Measurements from ENCODE around the gene ZNF672.

Gene ZNF672

DNA sequence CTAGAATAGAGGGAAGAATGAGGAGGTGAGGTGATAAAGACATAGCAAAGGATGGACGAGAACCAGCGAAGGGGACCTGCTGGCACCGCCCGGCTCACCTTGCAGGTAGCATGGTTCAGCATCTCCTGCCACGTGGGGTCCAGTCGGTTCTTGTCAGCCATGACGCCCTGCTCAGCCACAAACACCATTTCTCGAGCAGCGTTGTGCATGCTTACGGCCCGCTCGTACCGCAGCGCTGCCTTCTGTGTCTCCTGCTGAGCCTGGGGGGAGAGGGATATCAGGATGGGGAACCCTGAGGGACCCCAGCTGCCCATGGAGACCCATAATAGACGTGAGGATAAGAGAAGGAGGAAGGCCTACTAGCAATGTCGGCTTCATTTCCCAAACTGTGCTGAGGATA lies 23.7 kb upstream of the ZNF672 start:
- Histone ChIP-seq H3K27me3 (ENCODE audit: insufficient read depth, low read length) (no peaks in the 10 kb centered on the region), H3K36me3 (ENCODE audit: insufficient read depth, low read length) (peaks cover 64% of the 10 kb centered on the region), H3K9me3 (ENCODE audit: insufficient read depth, low read depth, low read length) (no peaks in the 10 kb centered on the region), H3K4me1 (ENCODE audit: insufficient read depth, low read length) (0 out of 2 replicates have a peak, but pooled peaks cover 11% of the 10 kb centered on the region), H3K9ac (ENCODE audit: low read depth, low read length) (no peak overlapping the region), H3K4me3 (ENCODE audit: low read length) (no peak overlapping the region), H3K27ac (ENCODE audit: low read depth, low read length) (no peak overlapping the region)
- WGBS = 96% methylated on average over 16 of the region's 16 CpGs

DNA sequence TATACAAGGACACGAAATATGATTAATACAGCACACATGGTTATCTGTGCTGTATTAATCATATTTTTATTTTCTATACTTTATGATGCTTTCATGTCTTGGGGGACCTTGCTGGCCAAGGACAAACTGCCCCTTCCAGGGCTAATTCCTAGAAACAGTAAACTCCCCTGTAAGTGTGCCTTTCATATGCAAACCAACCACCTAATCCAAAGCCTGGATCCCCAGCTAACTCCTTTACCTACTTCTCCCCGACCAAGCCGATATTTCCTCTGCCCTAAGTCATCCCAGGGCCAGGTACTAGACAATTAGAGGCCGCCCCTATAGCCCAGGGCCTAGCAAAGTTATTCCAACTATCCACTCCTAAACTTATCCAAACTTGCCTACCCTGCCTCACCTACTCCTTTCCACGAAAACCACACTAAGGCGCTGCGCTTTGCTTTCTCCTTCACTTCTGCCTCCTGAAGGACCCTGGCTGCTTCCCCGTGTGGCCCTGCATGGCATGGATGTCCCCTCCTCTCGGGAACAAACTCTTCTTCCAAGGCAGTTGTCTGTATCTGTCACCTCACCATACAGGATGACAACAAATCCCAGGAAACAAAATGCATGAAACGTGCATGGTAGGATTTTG lies 22.5 kb upstream of the ZNF672 start:
- Histone ChIP-seq H3K36me3 (ENCODE audit: insufficient read depth, low read length) (peaks cover 73% of the 10 kb centered on the region), H3K27me3 (ENCODE audit: insufficient read depth, low read length) (no peaks in the 10 kb centered on the region), H3K9me3 (ENCODE audit: insufficient read depth, low read depth, low read length) (no peaks in the 10 kb centered on the region), H3K9ac (ENCODE audit: low read depth, low read length) (no peak overlapping the region), H3K27ac (ENCODE audit: low read depth, low read length) (no peak overlapping the region), H3K4me3 (ENCODE audit: low read length) (no peak overlapping the region), H3K4me1 (ENCODE audit: insufficient read depth, low read length) (0 out of 2 replicates have a peak, but pooled peaks cover 11% of the 10 kb centered on the region)
- 85% methylated on average over 9 of the region's 10 CpGs for WGBS

DNA sequence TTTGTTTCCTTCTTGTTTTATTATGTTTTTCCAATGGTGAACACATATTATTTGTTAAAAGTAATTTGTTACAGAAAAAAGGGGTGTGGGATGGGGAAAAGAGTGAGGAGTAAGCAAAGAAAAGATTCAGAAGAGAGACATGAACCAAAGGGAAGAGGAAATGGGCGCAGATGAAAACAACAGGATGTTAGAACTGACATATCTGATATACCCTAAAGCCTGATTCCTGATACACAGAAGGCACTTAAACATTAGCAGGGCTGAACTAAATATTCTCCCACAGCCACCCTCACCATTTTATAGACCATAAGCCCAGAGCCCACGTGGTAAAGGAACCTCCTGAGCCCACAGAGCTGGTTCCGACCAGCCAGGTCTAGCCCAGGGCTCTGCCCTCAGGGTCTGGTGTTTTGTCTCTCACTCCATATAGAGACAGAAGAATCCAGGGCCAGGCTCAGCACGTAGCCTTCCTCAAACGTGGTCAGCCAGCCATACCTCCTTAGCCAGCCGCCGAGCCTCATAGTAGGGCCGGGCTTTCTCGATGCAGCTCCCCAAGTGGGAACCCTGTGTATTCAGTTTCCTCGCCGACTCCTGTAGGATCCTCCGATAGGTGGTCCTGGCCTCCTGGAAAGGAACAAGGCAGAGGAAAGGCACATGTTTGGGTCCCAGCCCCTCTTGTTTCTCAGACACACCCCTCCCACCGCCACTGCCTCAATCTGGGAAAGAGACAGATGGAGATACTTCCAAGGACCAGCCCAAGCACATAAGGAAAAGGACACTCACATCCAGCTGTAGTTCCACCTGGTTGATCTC lies 21.8 kb upstream of the ZNF672 start:
- H3K27me3 ChIP-seq (ENCODE audit: insufficient read depth, low read length) = no peaks in the 10 kb centered on the region
- no peak overlapping the region for H3K4me3 ChIP-seq (ENCODE audit: low read length)
- WGBS = 93% methylated on average over 13 of the region's 13 CpGs
- H3K9me3 ChIP-seq (ENCODE audit: insufficient read depth, low read depth, low read length) = no peaks in the 10 kb centered on the region
- no peak overlapping the region for H3K9ac ChIP-seq (ENCODE audit: low read depth, low read length)
- 0 out of 2 replicates have a peak, but pooled peaks cover 11% of the 10 kb centered on the region for H3K4me1 ChIP-seq (ENCODE audit: insufficient read depth, low read length)
- H3K36me3 ChIP-seq (ENCODE audit: insufficient read depth, low read length) = peaks cover 75% of the 10 kb centered on the region
- H3K27ac ChIP-seq (ENCODE audit: low read depth, low read length) = no peak overlapping the region

DNA sequence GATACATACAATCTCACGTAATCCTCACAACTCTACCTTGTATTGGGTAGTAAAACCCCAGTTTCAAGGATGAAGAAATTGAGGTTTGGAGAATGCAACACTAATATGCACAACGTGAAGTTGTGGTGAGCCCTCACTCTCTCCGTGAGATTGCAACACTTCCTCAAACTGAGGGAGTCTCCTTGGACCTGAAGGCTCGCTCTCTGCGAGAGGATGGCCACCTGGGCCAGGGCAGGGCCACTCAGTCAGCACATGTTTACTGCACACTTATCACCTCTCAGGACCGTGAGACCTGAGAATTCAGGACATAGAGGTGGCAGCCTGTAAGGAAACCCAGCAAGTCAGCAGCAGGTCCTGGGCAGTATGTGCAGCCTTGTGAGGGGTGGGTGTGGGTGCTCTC lies 21.0 kb upstream of the ZNF672 start:
- H3K36me3 ChIP-seq (ENCODE audit: insufficient read depth, low read length) = peaks cover 73% of the 10 kb centered on the region

DNA sequence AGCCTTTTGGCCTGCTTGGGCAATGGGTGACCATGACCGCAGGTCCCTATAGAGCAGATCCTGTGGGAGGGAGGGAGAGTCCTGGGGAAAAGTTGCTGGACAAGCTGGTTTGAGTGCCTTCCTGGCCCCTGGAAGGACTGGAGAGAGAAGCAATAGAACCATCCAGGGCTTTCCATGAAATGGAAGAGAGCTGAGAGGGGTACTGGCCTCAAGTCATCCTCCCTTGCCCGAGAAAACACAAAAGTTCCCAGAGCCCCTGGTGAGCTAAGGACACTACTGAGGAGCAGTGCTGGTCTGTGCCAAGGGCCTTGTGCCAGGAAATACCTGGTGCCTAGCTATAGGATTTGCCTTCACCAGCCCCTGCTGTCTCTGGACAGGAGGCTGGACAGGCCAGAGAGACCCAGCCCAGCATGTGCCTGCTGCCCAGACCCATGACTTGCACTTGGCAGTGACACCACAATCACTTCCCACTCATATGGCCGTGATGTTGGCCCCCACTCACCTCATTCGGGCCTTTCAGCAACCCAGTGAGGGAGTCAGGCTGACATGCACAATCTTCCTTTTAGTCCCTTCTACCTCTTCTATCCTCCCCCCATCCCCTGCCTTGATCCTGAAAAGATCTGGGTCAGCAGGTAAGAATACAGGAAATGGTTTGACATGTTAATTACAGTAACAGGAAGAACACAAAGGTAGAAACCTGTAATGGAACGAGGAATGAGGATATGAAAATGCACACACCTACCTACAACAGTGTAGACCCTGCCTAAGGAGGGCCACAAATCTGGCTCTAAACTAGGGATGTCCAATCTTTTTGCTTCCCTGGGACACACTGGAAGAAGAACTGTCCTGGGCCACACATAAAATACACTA lies 19.3 kb upstream of the ZNF672 start:
- Histone ChIP-seq H3K4me3 (ENCODE audit: low read length) (no peak overlapping the region), H3K27me3 (ENCODE audit: insufficient read depth, low read length) (no peaks in the 10 kb centered on the region), H3K9me3 (ENCODE audit: insufficient read depth, low read depth, low read length) (no peaks in the 10 kb centered on the region), H3K4me1 (ENCODE audit: insufficient read depth, low read length) (0 out of 2 replicates have a peak, but pooled peaks cover 11% of the 10 kb centered on the region), H3K9ac (ENCODE audit: low read depth, low read length) (no peak overlapping the region), H3K36me3 (ENCODE audit: insufficient read depth, low read length) (peaks cover 71% of the 10 kb centered on the region), H3K27ac (ENCODE audit: low read depth, low read length) (no peak overlapping the region)
- 95% methylated on average over 5 of the region's 5 CpGs for WGBS

More for the DNA sequence above, 21.0 kb upstream of the ZNF672 start:
- no peak overlapping the region for H3K9ac ChIP-seq (ENCODE audit: low read depth, low read length)
- WGBS = 97% methylated on average over 5 of the region's 6 CpGs
- H3K9me3 ChIP-seq (ENCODE audit: insufficient read depth, low read depth, low read length) = no peaks in the 10 kb centered on the region
- H3K27me3 ChIP-seq (ENCODE audit: insufficient read depth, low read length) = no peaks in the 10 kb centered on the region
- no peak overlapping the region for H3K4me3 ChIP-seq (ENCODE audit: low read length)
- H3K27ac ChIP-seq (ENCODE audit: low read depth, low read length) = no peak overlapping the region
- 0 out of 2 replicates have a peak, but pooled peaks cover 11% of the 10 kb centered on the region for H3K4me1 ChIP-seq (ENCODE audit: insufficient read depth, low read length)

DNA sequence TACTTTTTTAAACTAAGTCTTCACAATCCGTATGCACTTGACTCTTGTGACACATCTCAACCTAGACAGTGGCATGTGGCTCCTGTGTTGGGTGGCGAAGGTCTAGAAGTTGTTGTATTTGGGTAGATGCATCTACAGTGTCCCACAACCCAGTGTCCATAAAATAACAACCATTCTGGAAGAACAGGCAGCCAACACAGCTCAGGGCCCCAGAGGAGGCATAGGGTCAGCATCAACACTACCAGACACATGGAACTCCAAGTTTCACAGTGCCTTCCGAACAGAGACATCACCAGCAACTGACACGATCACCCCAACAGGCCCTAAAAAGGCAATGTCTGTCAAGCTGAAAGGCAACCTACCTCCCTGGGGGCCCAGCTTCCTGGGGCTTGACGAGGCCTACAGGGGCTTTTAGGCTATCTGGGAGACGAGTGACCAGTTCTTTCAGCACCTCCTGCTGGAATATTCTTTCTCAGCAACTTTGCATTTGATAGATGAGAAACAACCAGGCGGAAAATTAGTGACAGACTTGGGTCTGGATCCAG lies 17.9 kb upstream of the ZNF672 start:
- no peaks in the 10 kb centered on the region for H3K27me3 ChIP-seq (ENCODE audit: insufficient read depth, low read length)
- no peaks in the 10 kb centered on the region for H3K9me3 ChIP-seq (ENCODE audit: insufficient read depth, low read depth, low read length)
- H3K4me3 ChIP-seq (ENCODE audit: low read length) = no peak overlapping the region
- H3K27ac ChIP-seq (ENCODE audit: low read depth, low read length) = no peak overlapping the region
- H3K9ac ChIP-seq (ENCODE audit: low read depth, low read length) = no peak overlapping the region
- 0 out of 2 replicates have a peak, but pooled peaks cover 11% of the 10 kb centered on the region for H3K4me1 ChIP-seq (ENCODE audit: insufficient read depth, low read length)
- peaks cover 65% of the 10 kb centered on the region for H3K36me3 ChIP-seq (ENCODE audit: insufficient read depth, low read length)
- 86% methylated on average over 7 of the region's 7 CpGs for WGBS

DNA sequence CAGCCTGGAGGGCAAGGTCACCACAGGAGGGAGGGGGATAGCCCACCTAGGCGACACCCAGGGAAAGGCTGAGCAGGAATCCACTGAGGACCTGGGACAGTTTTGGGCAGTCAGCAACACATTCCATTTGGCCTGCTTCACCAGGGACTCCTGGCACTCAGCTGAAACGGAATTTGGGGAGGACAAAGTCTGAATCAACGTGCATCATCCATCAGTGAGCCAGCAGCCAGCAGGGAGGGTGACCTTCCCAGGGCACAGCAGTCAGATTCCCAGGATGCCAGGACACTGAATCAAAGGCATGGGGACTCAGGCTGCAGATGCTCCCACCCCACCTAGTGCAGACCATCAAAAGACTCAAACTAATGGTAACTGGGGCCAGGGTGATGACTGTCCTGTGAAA lies 16.9 kb upstream of the ZNF672 start:
- Histone ChIP-seq H3K9ac (ENCODE audit: low read depth, low read length) (no peak overlapping the region), H3K4me1 (ENCODE audit: insufficient read depth, low read length) (0 out of 2 replicates have a peak, but pooled peaks cover 6% of the 10 kb centered on the region), H3K36me3 (ENCODE audit: insufficient read depth, low read length) (peaks cover 56% of the 10 kb centered on the region), H3K27me3 (ENCODE audit: insufficient read depth, low read length) (no peaks in the 10 kb centered on the region), H3K4me3 (ENCODE audit: low read length) (no peak overlapping the region), H3K27ac (ENCODE audit: low read depth, low read length) (no peak overlapping the region), H3K9me3 (ENCODE audit: insufficient read depth, low read depth, low read length) (no peaks in the 10 kb centered on the region)
- WGBS = 86% methylated on average over 3 of the region's 3 CpGs

DNA sequence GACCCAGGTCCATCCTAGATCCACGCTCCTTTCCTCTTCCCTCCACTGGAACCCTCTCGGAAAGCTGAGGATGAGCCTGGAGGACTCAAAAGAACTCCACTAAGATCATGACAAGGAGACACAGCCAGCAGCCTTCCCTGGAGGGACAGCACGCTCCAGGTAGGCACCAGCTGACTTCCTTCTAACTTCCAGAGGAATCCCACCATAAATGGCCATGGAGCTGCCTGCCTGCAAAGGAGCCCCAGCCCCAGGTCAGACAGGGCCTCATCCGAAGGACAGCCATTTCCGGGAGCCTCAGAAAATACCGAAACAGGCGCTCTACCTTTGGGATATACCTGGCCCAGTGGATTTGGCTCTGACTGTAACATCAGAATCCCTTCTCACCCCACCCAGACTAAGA lies 16.4 kb upstream of the ZNF672 start:
- H3K4me1 ChIP-seq (ENCODE audit: insufficient read depth, low read length) = 0 out of 2 replicates have a peak, but pooled peaks cover 6% of the 10 kb centered on the region
- no peak overlapping the region for H3K4me3 ChIP-seq (ENCODE audit: low read length)
- H3K9ac ChIP-seq (ENCODE audit: low read depth, low read length) = no peak overlapping the region
- H3K27me3 ChIP-seq (ENCODE audit: insufficient read depth, low read length) = no peaks in the 10 kb centered on the region
- WGBS = 94% methylated on average over 7 of the region's 7 CpGs
- H3K36me3 ChIP-seq (ENCODE audit: insufficient read depth, low read length) = peaks cover 50% of the 10 kb centered on the region
- no peaks in the 10 kb centered on the region for H3K9me3 ChIP-seq (ENCODE audit: insufficient read depth, low read depth, low read length)
- H3K27ac ChIP-seq (ENCODE audit: low read depth, low read length) = no peak overlapping the region

DNA sequence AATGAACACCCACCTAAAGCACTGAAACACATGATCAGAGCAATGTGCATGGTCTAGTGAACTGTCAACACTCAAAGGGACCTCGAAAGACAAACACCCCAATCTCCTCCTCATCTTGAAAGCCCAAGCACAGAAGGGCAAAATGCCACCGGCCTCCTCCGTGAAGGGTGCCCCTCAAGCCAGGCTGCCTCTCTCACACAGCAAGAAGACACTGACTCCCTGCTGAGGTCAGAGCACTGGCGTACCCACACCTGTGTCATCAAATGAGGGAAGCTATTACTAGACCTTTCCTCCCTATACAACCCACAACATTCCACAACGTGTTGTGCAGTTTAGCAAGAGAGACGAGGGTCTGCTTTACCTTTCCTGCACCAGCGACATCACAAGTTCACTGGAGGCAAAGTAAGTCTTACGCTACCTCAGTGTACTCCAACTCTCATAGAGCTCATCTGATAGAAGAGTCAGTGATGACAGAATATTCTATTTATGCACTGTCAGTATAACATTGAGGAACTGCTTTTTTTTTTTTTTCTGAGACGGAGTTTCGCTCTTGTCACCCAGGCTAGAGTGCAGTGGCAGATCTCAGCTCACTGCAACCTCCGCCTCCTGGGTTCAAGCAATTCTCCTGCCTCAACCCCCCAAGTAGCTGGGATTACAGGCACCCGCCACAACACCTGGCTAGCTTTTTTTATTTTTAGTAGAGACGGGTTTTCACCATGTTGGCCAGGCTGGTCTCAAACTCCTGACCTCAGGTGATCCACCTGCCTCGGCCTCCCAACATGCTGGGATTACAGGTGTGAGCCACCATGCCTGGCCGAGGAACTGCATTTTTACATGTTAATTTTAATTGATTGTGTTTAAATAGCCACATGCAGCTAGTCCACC lies 15.6 kb upstream of the ZNF672 start:
- no peaks in the 10 kb centered on the region for H3K9me3 ChIP-seq (ENCODE audit: insufficient read depth, low read depth, low read length)
- H3K4me3 ChIP-seq (ENCODE audit: low read length) = no peak overlapping the region
- 93% methylated on average over 15 of the region's 15 CpGs for WGBS
- H3K27ac ChIP-seq (ENCODE audit: low read depth, low read length) = no peak overlapping the region
- no peaks in the 10 kb centered on the region for H3K27me3 ChIP-seq (ENCODE audit: insufficient read depth, low read length)
- no peak overlapping the region for H3K9ac ChIP-seq (ENCODE audit: low read depth, low read length)
- H3K36me3 ChIP-seq (ENCODE audit: insufficient read depth, low read length) = peaks cover 47% of the 10 kb centered on the region
- H3K4me1 ChIP-seq (ENCODE audit: insufficient read depth, low read length) = 0 out of 2 replicates have a peak, but pooled peaks cover 6% of the 10 kb centered on the region

DNA sequence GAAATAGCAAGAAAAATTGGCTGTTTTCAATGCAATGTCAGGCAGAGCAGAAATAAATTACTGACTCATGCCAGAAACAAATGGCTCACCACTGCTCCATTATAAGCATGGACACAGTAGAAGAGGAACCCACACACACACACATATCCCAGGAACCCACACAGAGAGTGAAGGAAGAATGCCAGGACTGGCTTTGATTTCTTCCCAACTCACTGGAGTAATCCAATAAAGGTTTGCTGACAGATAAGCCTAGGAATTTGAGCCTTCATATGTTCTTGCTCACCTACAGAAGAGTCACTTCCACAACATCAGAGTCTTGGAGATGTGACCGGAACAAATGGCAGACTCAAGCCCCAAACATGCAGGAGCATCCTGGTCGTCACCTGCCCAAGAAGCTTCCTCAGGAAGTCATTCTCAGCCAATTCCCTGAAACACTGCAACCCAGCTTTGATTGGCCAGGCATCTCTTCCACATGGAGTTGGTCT lies 14.5 kb upstream of the ZNF672 start:
- H3K27ac ChIP-seq (ENCODE audit: low read depth, low read length) = no peak overlapping the region
- no peaks in the 10 kb centered on the region for H3K27me3 ChIP-seq (ENCODE audit: insufficient read depth, low read length)
- H3K36me3 ChIP-seq (ENCODE audit: insufficient read depth, low read length) = peaks cover 47% of the 10 kb centered on the region
- no peak overlapping the region for H3K4me3 ChIP-seq (ENCODE audit: low read length)
- 0 out of 2 replicates have a peak, but pooled peaks cover 6% of the 10 kb centered on the region for H3K4me1 ChIP-seq (ENCODE audit: insufficient read depth, low read length)
- no peak overlapping the region for H3K9ac ChIP-seq (ENCODE audit: low read depth, low read length)
- no peaks in the 10 kb centered on the region for H3K9me3 ChIP-seq (ENCODE audit: insufficient read depth, low read depth, low read length)
- WGBS = 94% methylated on average over 2 of the region's 2 CpGs
